ENCODE measurements around the gene APOBEC4. TPM values are rescaled to one million over a fixed set of nuclear protein-coding genes. Genes with fewer than 3 reads are reported as not detected.

Gene APOBEC4
- total and polyA plus RNA-seq, 2 of the 8 experiments (the other 6 are each of a cell fraction or from before 2014, with no cell fraction given), result not detected

GRCh38 chr1:183652107-183652506 is 1.0 kb downstream of the APOBEC4 start:
- H3K56ac ChIP-seq (replicated peaks; ENCODE audit: insufficient read length, low read depth, low read length), result no peak overlapping the region
- H3K79me1 ChIP-seq (ENCODE audit: low read depth, low read length), result no peaks in the 10 kb centered on the region
- no peak overlapping the region for H3K4ac ChIP-seq (replicated peaks; ENCODE audit: insufficient read length, low read depth, low read length)
- no peak overlapping the region for H4K8ac ChIP-seq (ENCODE audit: extremely low read depth, insufficient read depth, low read length)
- H3K27me3 ChIP-seq (replicated peaks in 1 of 4; ENCODE audit: control insufficient read depth in 3 of 4, extremely low read depth in 1 of 4, insufficient read depth in 3 of 4, low read length in 3 of 4), result no peaks in the 10 kb centered on the region
- no peak overlapping the region for H2BK20ac ChIP-seq (ENCODE audit: low read length)
- no peak overlapping the region for H3K4me3 ChIP-seq (ENCODE audit: extremely low read depth in 1 of 4, insufficient read depth in 2 of 4, low read depth in 3 of 4, low read length in 4 of 4)
- no peaks in the 10 kb centered on the region for H4K20me1 ChIP-seq (replicated peaks in 1 of 2; ENCODE audit: control insufficient read depth in 1 of 2, insufficient read depth in 2 of 2, low read length in 2 of 2)
- FAIRE-seq, result no peak
- WGBS, 2 experiments (ENCODE audit: extremely low coverage in 1 of 2, insufficient coverage in 1 of 2, insufficient read length in 1 of 2, insufficient replicate concordance in 2 of 2, low coverage in 1 of 2, low lambda C conversion rate in 2 of 2, missing lambda C conversion rate in 1 of 2), result 89% methylated on average over 1 of the region's 1 CpG; no CpG with 5 or more reads in 1 of the 2 experiments
- DNase-seq (ENCODE audit: low read depth in 1 of 2, low spot score in 2 of 2), result no peak
- CTCF ChIA-PET (ENCODE audit: partially characterized antibody), result interaction anchor here (2.3 to 6.2 kb wide), 2 partner anchors 33 to 263 kb away, joined by 16 to 87 read pairs; no protein-coding TSS in a partner anchor
- H2AFZ ChIP-seq (ENCODE audit: low read length), result no peak overlapping the region
- no peak overlapping the region for H3K9ac ChIP-seq (replicated peaks in 1 of 4; ENCODE audit: extremely low read depth in 1 of 4, low read depth in 3 of 4, low read length in 3 of 4)
- no peak overlapping the region for H2BK120ac ChIP-seq (replicated peaks; ENCODE audit: low read depth, low read length)
- H4K91ac ChIP-seq (replicated peaks; ENCODE audit: insufficient read length, low read length), result no peak overlapping the region
- no peak overlapping the region for H3K23ac ChIP-seq (ENCODE audit: insufficient read length)
- POLR2A ChIA-PET (ENCODE audit: partially characterized antibody), result no interaction called here
- H3K4me2 ChIP-seq (ENCODE audit: insufficient read depth in 1 of 2, low read depth in 2 of 2, low read length in 2 of 2), result no peak overlapping the region
- no peak overlapping the region for H3K18ac ChIP-seq (ENCODE audit: extremely low read depth, low read length)
- H2BK12ac ChIP-seq (ENCODE audit: low read depth, low read length), result no peak overlapping the region
- H3K79me2 ChIP-seq (ENCODE audit: control insufficient read depth in 1 of 2, insufficient read depth in 2 of 2, low read length in 2 of 2), result no peaks in the 10 kb centered on the region
- H3K36me3 ChIP-seq (ENCODE audit: control insufficient read depth in 2 of 4, insufficient read depth in 4 of 4, low read length in 3 of 4), result no peaks in the 10 kb centered on the region
- H3K23me2 ChIP-seq (ENCODE audit: low read depth, low read length), result no peaks in the 10 kb centered on the region
- H3K14ac ChIP-seq (ENCODE audit: insufficient read length), result no peak overlapping the region
- H3K9me3 ChIP-seq (ENCODE audit: insufficient read depth in 2 of 2, low read depth in 1 of 2, low read length in 1 of 2), result no peaks in the 10 kb centered on the region
- no peak overlapping the region for H2BK15ac ChIP-seq (ENCODE audit: low read length)
- no peak overlapping the region for H4K5ac ChIP-seq (ENCODE audit: insufficient read length, low read depth, low read length)
- H3K4me1 ChIP-seq (replicated peaks in 1 of 4; ENCODE audit: control insufficient read depth in 3 of 4, insufficient read depth in 4 of 4, low read length in 3 of 4), result no peaks in the 10 kb centered on the region
- H2BK5ac ChIP-seq (ENCODE audit: low read depth, low read length), result no peak overlapping the region
- no peak overlapping the region for H3K27ac ChIP-seq (ENCODE audit: low read depth, low read length)
- no peak overlapping the region for H2AK5ac ChIP-seq (ENCODE audit: low read depth, low read length)
- no peak for TF ChIP-seq GTF2F1 (IDR thresholded peaks at IDR 0.05; ENCODE audit: borderline replicate concordance, low read depth, low read length)
- TF ChIP-seq NRF1 (IDR thresholded peaks at IDR 0.05; ENCODE audit: low read depth, low read length), result no peak
- TF ChIP-seq CHD1 (IDR thresholded peaks at IDR 0.05; ENCODE audit: low read depth, low read length), result no peak
- TF ChIP-seq MAX (IDR thresholded peaks at IDR 0.05), result no peak
- no peak for TF ChIP-seq CHD2 (IDR thresholded peaks at IDR 0.05; ENCODE audit: low read length)
- TF ChIP-seq RFX5 (IDR thresholded peaks at IDR 0.05; ENCODE audit: borderline replicate concordance, low read depth, low read length), result no peak
- no peak for TF ChIP-seq TCF12 (IDR thresholded peaks at IDR 0.05; ENCODE audit: low read depth, low read length)
- TF ChIP-seq EZH2 (IDR thresholded peaks at IDR 0.05; ENCODE audit: low read depth, low read length, severe bottlenecking), result no peak
- TF ChIP-seq ATF2 (IDR thresholded peaks at IDR 0.05; ENCODE audit: low read length), result no peak
- TF ChIP-seq YY1 (IDR thresholded peaks at IDR 0.05; ENCODE audit: low read depth, low read length), result no peak
- TF ChIP-seq GABPA (IDR thresholded peaks at IDR 0.05; ENCODE audit: borderline replicate concordance, insufficient read depth, low read length), result no peak
- TF ChIP-seq POU5F1 (IDR thresholded peaks at IDR 0.05; ENCODE audit: low read depth, low read length), result no peak
- TF ChIP-seq TAF7 (optimal IDR thresholded peaks at IDR 0.05; ENCODE audit: borderline replicate concordance, low read depth, low read length), result no peak
